ENCODE measurements around the gene GUCY1B1. TPM values are rescaled to one million over a fixed set of nuclear protein-coding genes. Genes with fewer than 3 reads are reported as not detected.

The GUCY1B1 gene
- total and polyA plus RNA-seq, 10 donors = 3.6 to 20.8 (median 15.0) TPM

DNA sequence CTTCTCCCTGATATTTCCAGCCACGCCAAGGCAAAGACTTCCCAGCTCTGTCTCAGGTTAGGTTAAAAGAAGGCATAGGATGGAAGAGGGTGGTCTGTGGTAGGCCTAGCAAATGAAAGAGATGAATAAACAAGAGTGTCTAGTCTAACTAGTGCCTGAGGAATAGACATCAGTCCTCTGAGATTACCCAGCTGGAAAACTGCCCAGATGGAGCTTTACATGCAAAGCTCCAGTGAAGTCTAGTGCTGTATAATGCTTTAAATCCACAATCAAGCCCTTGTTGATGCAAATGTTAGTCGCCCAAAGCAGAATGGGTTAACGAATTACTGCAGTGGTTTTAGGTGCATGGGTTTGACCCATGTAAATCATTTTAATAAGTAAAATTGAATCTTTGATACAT is 24.8 kb upstream of the GUCY1B1 start:
- WGBS, 5 donors = 53 to 92% (median 78%) methylated on average over 3 of the region's 3 CpGs
- H3K27ac ChIP-seq = no peak overlapping the region
- H3K36me3 ChIP-seq = no peaks in the 10 kb centered on the region
- no peak for TF ChIP-seq POLR2A (IDR thresholded peaks at IDR 0.05)
- no peak for TF ChIP-seq POLR2AphosphoS5 (IDR thresholded peaks at IDR 0.05)
- TF ChIP-seq CTCF (IDR thresholded peaks at IDR 0.05 in 8 of 11, conservative IDR thresholded peaks at IDR 0.05 in 3 of 11) = no peak
- H3K9me3 ChIP-seq = no peaks in the 10 kb centered on the region
- intact Hi-C loops (cut with DNase I; ENCODE audit: low total_unique reads) = no loop called here
- no peak for DNase-seq
- H3K27me3 ChIP-seq (replicated peaks in 1 of 7) = no peaks in the 10 kb centered on the region
- H3K4me1 ChIP-seq = no peaks in the 10 kb centered on the region
- H3K4me3 ChIP-seq = no peak overlapping the region

DNA sequence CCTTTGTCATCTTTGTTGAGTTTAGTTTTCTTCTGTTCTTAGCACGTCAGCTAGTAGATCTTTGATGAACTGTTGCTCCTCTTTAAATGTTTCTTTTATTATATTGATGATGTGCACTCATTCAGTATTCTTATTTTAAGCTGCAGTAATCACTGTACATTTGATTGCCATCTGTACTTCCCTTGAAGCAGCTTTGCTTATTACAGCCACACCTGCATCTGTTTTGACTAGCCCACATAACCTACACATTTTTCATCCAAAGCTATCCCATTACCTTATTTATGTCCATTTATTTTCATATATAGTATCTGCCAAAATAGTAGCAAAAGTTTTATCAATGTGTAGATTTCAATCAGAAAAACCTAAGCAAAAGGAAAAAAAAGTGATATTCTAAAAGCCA is 23.9 kb upstream of the GUCY1B1 start:
- intact Hi-C loops (cut with DNase I; ENCODE audit: low total_unique reads) = no loop called here
- H3K9me3 ChIP-seq = no peaks in the 10 kb centered on the region
- H3K4me3 ChIP-seq = no peak overlapping the region
- no peak for DNase-seq
- no peak for TF ChIP-seq CTCF (IDR thresholded peaks at IDR 0.05 in 8 of 11, conservative IDR thresholded peaks at IDR 0.05 in 3 of 11)
- TF ChIP-seq POLR2AphosphoS5 (IDR thresholded peaks at IDR 0.05) = no peak
- no peak for TF ChIP-seq POLR2A (IDR thresholded peaks at IDR 0.05)
- 67 to 89% (median 76%) methylated on average over 1 of the region's 1 CpG for WGBS, 5 donors
- no peak overlapping the region for H3K27ac ChIP-seq
- H3K36me3 ChIP-seq = no peaks in the 10 kb centered on the region
- H3K4me1 ChIP-seq = no peaks in the 10 kb centered on the region
- H3K27me3 ChIP-seq (replicated peaks in 1 of 7) = no peaks in the 10 kb centered on the region

DNA sequence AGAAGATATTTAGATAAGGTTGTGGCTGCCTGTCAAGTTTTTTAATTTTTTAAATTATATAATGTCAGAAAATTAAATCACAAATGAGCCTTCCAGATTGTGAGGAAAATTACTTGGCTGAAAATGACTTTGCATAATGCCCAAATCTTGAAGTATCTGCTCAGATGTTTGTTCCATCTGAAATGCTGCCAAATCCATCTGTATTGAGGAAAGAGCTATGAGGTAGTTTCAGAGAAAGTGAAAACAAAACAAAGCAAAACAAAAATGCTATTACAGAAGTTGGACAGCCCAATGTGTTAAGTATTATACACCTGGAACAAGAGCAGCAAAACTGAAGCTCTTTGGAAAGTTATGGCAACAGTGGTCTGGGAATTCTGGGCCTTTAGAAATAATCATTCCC is 23.3 kb upstream of the GUCY1B1 start:
- no peak overlapping the region for H3K4me3 ChIP-seq

DNA sequence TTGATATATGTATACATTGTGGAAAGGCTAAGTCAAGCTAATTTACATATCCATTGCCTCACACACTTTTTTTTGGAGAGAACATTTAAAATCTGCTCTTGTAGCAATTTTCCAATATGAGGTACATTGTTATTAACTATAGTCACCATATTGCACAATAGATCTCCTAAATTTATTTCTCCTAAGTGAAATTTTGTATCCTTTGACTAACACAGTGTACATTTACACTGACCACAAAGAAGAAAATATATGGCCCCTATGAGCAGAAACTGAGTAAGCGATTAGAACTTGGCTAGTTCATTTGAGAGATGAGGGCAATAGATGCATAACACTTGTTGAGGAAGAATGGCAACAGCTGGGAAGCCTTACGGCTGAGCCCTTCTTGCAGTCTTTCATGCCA is 20.3 kb upstream of the GUCY1B1 start:
- Histone ChIP-seq H3K9me3 (no peaks in the 10 kb centered on the region), H3K4me3 (no peak overlapping the region), H3K36me3 (no peaks in the 10 kb centered on the region), H3K27me3 (replicated peaks in 1 of 7) (no peaks in the 10 kb centered on the region), H3K27ac (no peak overlapping the region), H3K4me1 (no peaks in the 10 kb centered on the region)
- WGBS, 5 donors = 85 to 99% (median 89%) methylated on average over 2 of the region's 2 CpGs
- no peak for DNase-seq
- TF ChIP-seq POLR2AphosphoS5 (IDR thresholded peaks at IDR 0.05) (no peak), POLR2A (IDR thresholded peaks at IDR 0.05) (no peak), CTCF (IDR thresholded peaks at IDR 0.05 in 8 of 11, conservative IDR thresholded peaks at IDR 0.05 in 3 of 11) (no peak)
- intact Hi-C loops (cut with DNase I; ENCODE audit: low total_unique reads) = no loop called here

More for the DNA sequence above, 23.3 kb upstream of the GUCY1B1 start:
- Histone ChIP-seq H3K27me3 (replicated peaks in 1 of 7) (no peaks in the 10 kb centered on the region), H3K9me3 (no peaks in the 10 kb centered on the region), H3K36me3 (no peaks in the 10 kb centered on the region), H3K4me1 (no peaks in the 10 kb centered on the region), H3K27ac (no peak overlapping the region)
- intact Hi-C loops (cut with DNase I; ENCODE audit: low total_unique reads) = no loop called here
- no peak for DNase-seq
- TF ChIP-seq CTCF (IDR thresholded peaks at IDR 0.05 in 8 of 11, conservative IDR thresholded peaks at IDR 0.05 in 3 of 11) = no peak

All from spleen (tissue), 11 donors.